MCF 10A (cell line): ENCODE measurements around the gene NFYC. TPM values are rescaled to one million over a fixed set of nuclear protein-coding genes. Genes with fewer than 3 reads are reported as not detected.

Experiments used
- BruUV-seq: library from RNA; stranded (reverse); fragments of 400-500 nt; replicated peaks from 2 replicates; lab custom pipeline; 2021; lab: Mats Ljungman, UMichigan
- CTCF ChIA-PET: fragments of 300-600 bp; sonication (Branson Sonifier 250); formaldehyde crosslinking; extraction: SDS; loops from one replicate; lab custom pipeline; 2021; ENCODE audit warnings: antibody characterized with exemption, inconsistent platforms; lab: Yijun Ruan, JAX
- POLR2A ChIA-PET: fragments of 300-600, 350-650 bp; sonication (Branson Sonifier 250); formaldehyde crosslinking; extraction: SDS; loops from one replicate; lab custom pipeline; 2020; ENCODE audit warnings: antibody characterized with exemption, inconsistent platforms; lab: Yijun Ruan, JAX
- DNase-seq: peaks from one replicate; pipeline ENCODE4 v3.0.0-alpha.2; 2018; ENCODE audit not compliant: unreplicated experiment
- H3K27ac Mint-ChIP-seq: one replicate; pipeline ENCODE4 v1.8.0; 2022; ENCODE audit warnings: mild to moderate bottlenecking, low read depth, mixed read lengths; ENCODE audit not compliant: unreplicated experiment
- H3K27me3 Mint-ChIP-seq: one replicate; pipeline ENCODE4 v1.8.0; 2022; ENCODE audit warnings: mixed read lengths; ENCODE audit not compliant: insufficient read depth, unreplicated experiment
- H3K36me3 Mint-ChIP-seq: one replicate; pipeline ENCODE4 v1.8.0; 2022; ENCODE audit warnings: mild to moderate bottlenecking, moderate library complexity, mixed read lengths; ENCODE audit not compliant: insufficient read depth, unreplicated experiment
- H3K4me1 Mint-ChIP-seq: one replicate; pipeline ENCODE4 v1.8.0; 2022; ENCODE audit warnings: mixed read lengths; ENCODE audit not compliant: insufficient read depth, unreplicated experiment
- H3K4me3 Mint-ChIP-seq: one replicate; pipeline ENCODE4 v1.8.0; 2022; ENCODE audit warnings: mild to moderate bottlenecking, moderate library complexity, mixed read lengths; ENCODE audit not compliant: unreplicated experiment
- H3K9me3 Mint-ChIP-seq: one replicate; pipeline ENCODE4 v1.8.0; 2022; ENCODE audit warnings: mixed read lengths; ENCODE audit not compliant: unreplicated experiment
- CTCF ChIP-seq: fragments of 200-600 bp; IDR thresholded peaks from one replicate; pipeline ENCODE4 v1.8.0; 2022; ENCODE audit warnings: antibody characterized with exemption, mild to moderate bottlenecking; ENCODE audit not compliant: unreplicated experiment
- intact Hi-C: fragments of 100-400 bp; cut with micrococcal nuclease; formaldehyde crosslinking; loops from 2 replicates; pipeline ENCODE4 v1.14.1; 2022
- total RNA-seq: library from RNA; stranded (reverse); gene quantifications from 2 replicates; pipeline ENCODE4 v1.2.3, GENCODE V29; 2022

NFYC gene
- total RNA-seq, 1 experiment from 2014 or later, result 69.6 TPM

GRCh38 chr1:40788561-40789341 lies 97.2 kb downstream of the NFYC start:
- Mint-ChIP-seq H3K4me3 (no peak overlapping the region), H3K9me3 (no peaks in the 10 kb centered on the region), H3K36me3 (no peaks in the 10 kb centered on the region), H3K4me1 (no peaks in the 10 kb centered on the region), H3K27ac (no peak overlapping the region), H3K27me3 (peaks cover 31% of the 10 kb centered on the region)
- TF ChIP-seq CTCF, result no peak
- no peak for DNase-seq
- POLR2A ChIA-PET, result no interaction called here
- no TSS peak for BruUV-seq
- intact Hi-C loops, result no loop called here
- CTCF ChIA-PET, result interaction anchor here (0.6 to 1.5 kb wide), 3 partner anchors 14 to 1674 kb away, joined by 3 read pairs; partner anchors contain the start of gene CCDC30

- Mint-ChIP-seq H3K27me3 (peaks cover 32% of the 10 kb centered on the region), H3K36me3 (no peaks in the 10 kb centered on the region), H3K4me3 (no peak overlapping the region), H3K4me1 (no peaks in the 10 kb centered on the region), H3K27ac (no peak overlapping the region), H3K9me3 (no peaks in the 10 kb centered on the region)
- no TSS peak for BruUV-seq
- intact Hi-C loops, result no loop called here
- no peak for DNase-seq
- ChIA-PET CTCF (interaction anchor here (1.0 to 1.5 kb wide), 2 partner anchors 14 to 16 kb away, joined by 3 read pairs; no protein-coding TSS in a partner anchor), POLR2A (no interaction called here)
- no peak for TF ChIP-seq CTCF
Measured at GRCh38 chr1:40789342-40789598, 97.8 kb downstream of the NFYC start.

GRCh38 chr1:40789661-40790430 lies 98.3 kb downstream of the NFYC start:
- Mint-ChIP-seq H3K27ac (no peak overlapping the region), H3K27me3 (peaks cover 26% of the 10 kb centered on the region), H3K4me3 (no peak overlapping the region), H3K36me3 (no peaks in the 10 kb centered on the region), H3K9me3 (no peaks in the 10 kb centered on the region), H3K4me1 (no peaks in the 10 kb centered on the region)
- no peak for TF ChIP-seq CTCF
- POLR2A ChIA-PET, result no interaction called here
- intact Hi-C loops, result no loop called here
- no peak for DNase-seq
- no TSS peak for BruUV-seq
- CTCF ChIA-PET, result interaction anchor here (1.0 to 1.5 kb wide), 4 partner anchors 15 to 162 kb away, joined by 3 to 6 read pairs (median 3); no protein-coding TSS in a partner anchor

- POLR2A ChIA-PET, result no interaction called here
- H3K9me3 Mint-ChIP-seq, result no peaks in the 10 kb centered on the region
Measured at GRCh38 chr1:40792036-40792435, 100.5 kb downstream of the NFYC start.

More at GRCh38 chr1:40792036-40792435, 100.5 kb downstream of the NFYC start:
- Mint-ChIP-seq H3K27ac (no peak overlapping the region), H3K36me3 (no peaks in the 10 kb centered on the region), H3K27me3 (peaks cover 24% of the 10 kb centered on the region), H3K4me1 (peaks cover 3% of the 10 kb centered on the region), H3K4me3 (no peak overlapping the region)
- CTCF ChIA-PET, result no interaction called here
- intact Hi-C loops, result no loop called here
- TF ChIP-seq CTCF, result no peak
- no peak for DNase-seq
- no TSS peak for BruUV-seq
